ENCODE results near the gene MAN2C1. TPM values are rescaled to one million over a fixed set of nuclear protein-coding genes. Genes with fewer than 3 reads are reported as not detected.
A peak's percentile ranks its signal among the peaks of the same experiment; 100 is the strongest.

MAN2C1 gene
- total and polyA plus RNA-seq, 4 donors = 49.2 to 768 (median 227) TPM

- H3K4me3 ChIP-seq (ENCODE audit: low read length in 2 of 2) = no peak overlapping the region
- H3K9me3 ChIP-seq (ENCODE audit: control insufficient read depth, low read length) = no peaks in the 10 kb centered on the region
- peaks cover 0 to 7% of the 10 kb centered on the region in 2 donors for H3K36me3 ChIP-seq (ENCODE audit: control insufficient read depth in 1 of 2, insufficient read depth in 2 of 2, low read length in 1 of 2)
- H3K27me3 ChIP-seq (ENCODE audit: control insufficient read depth in 1 of 2, insufficient read depth in 2 of 2, low read length in 1 of 2) = no peaks in the 10 kb centered on the region
- peak in 1 of 2 donors; percentile 26 for DNase-seq
- ATAC-seq (ENCODE audit: low FRiP score) = no peak
- H3K27ac ChIP-seq (ENCODE audit: low read depth in 1 of 2, low read length in 2 of 2) = no peak overlapping the region
- no peaks in the 10 kb centered on the region for H3K4me1 ChIP-seq (ENCODE audit: control insufficient read depth in 1 of 2, insufficient read depth in 2 of 2, low read length in 2 of 2)
- WGBS, 2 donors = 93 to 95% methylated on average over 10 of the region's 10 CpGs
- intact Hi-C loops (cut with DNase I) = no loop called here
Measured at GRCh38 chr15:75358771-75359536, 9.5 kb downstream of the MAN2C1 start.

- H3K4me1 ChIP-seq (ENCODE audit: control insufficient read depth in 1 of 2, insufficient read depth in 2 of 2, low read length in 2 of 2) = no peaks in the 10 kb centered on the region
- intact Hi-C loops (cut with DNase I) = no loop called here
- WGBS, 2 donors = 94 to 96% methylated on average over 17 of the region's 17 CpGs
- no peak overlapping the region for H3K27ac ChIP-seq (ENCODE audit: low read depth in 1 of 2, low read length in 2 of 2)
- H3K36me3 ChIP-seq (ENCODE audit: control insufficient read depth in 1 of 2, insufficient read depth in 2 of 2, low read length in 1 of 2) = peaks cover 0 to 7% of the 10 kb centered on the region in 2 donors
- peak in 1 of 2 donors; percentile 37 for DNase-seq
- H3K27me3 ChIP-seq (ENCODE audit: control insufficient read depth in 1 of 2, insufficient read depth in 2 of 2, low read length in 1 of 2) = no peaks in the 10 kb centered on the region
- ATAC-seq (ENCODE audit: low FRiP score) = no peak
- no peaks in the 10 kb centered on the region for H3K9me3 ChIP-seq (ENCODE audit: control insufficient read depth, low read length)
- H3K4me3 ChIP-seq (ENCODE audit: low read length in 2 of 2) = no peak overlapping the region
Measured at GRCh38 chr15:75357976-75358673, 10.3 kb downstream of the MAN2C1 start.

- no peak for ATAC-seq (ENCODE audit: low FRiP score)
- no peak for DNase-seq
- Histone ChIP-seq H3K36me3 (ENCODE audit: control insufficient read depth in 1 of 2, insufficient read depth in 2 of 2, low read length in 1 of 2) (peaks cover 0 to 7% of the 10 kb centered on the region in 2 donors), H3K4me3 (ENCODE audit: low read length in 2 of 2) (no peak overlapping the region), H3K4me1 (ENCODE audit: control insufficient read depth in 1 of 2, insufficient read depth in 2 of 2, low read length in 2 of 2) (no peaks in the 10 kb centered on the region), H3K9me3 (ENCODE audit: control insufficient read depth, low read length) (no peaks in the 10 kb centered on the region), H3K27ac (ENCODE audit: low read depth in 1 of 2, low read length in 2 of 2) (no peak overlapping the region), H3K27me3 (ENCODE audit: control insufficient read depth in 1 of 2, insufficient read depth in 2 of 2, low read length in 1 of 2) (no peaks in the 10 kb centered on the region)
- whole genome bisulfite sequencing, 2 donors = 94 to 97% methylated on average over 20 of the region's 20 CpGs
- intact Hi-C loops (cut with DNase I) = no loop called here
Measured at GRCh38 chr15:75356517-75356916, 11.9 kb downstream of the MAN2C1 start.

GRCh38 chr15:75356006-75356405 is 12.4 kb downstream of the MAN2C1 start:
- Histone ChIP-seq H3K36me3 (ENCODE audit: control insufficient read depth in 1 of 2, insufficient read depth in 2 of 2, low read length in 1 of 2) (peaks cover 0 to 3% of the 10 kb centered on the region in 2 donors), H3K9me3 (ENCODE audit: control insufficient read depth, low read length) (no peaks in the 10 kb centered on the region), H3K4me1 (ENCODE audit: control insufficient read depth in 1 of 2, insufficient read depth in 2 of 2, low read length in 2 of 2) (no peaks in the 10 kb centered on the region), H3K27ac (ENCODE audit: low read depth in 1 of 2, low read length in 2 of 2) (no peak overlapping the region), H3K4me3 (ENCODE audit: low read length in 2 of 2) (no peak overlapping the region), H3K27me3 (ENCODE audit: control insufficient read depth in 1 of 2, insufficient read depth in 2 of 2, low read length in 1 of 2) (no peaks in the 10 kb centered on the region)
- WGBS, 2 donors = 84 to 88% methylated on average over 28 of the region's 28 CpGs
- ATAC-seq (ENCODE audit: low FRiP score) (no peak), DNase-seq (peak in 1 of 2 donors; percentile 65)
- intact Hi-C loops (cut with DNase I) = no loop called here

GRCh38 chr15:75355369-75355768 is 13.0 kb downstream of the MAN2C1 start:
- Histone ChIP-seq H3K27me3 (ENCODE audit: control insufficient read depth in 1 of 2, insufficient read depth in 2 of 2, low read length in 1 of 2) (no peaks in the 10 kb centered on the region), H3K9me3 (ENCODE audit: control insufficient read depth, low read length) (no peaks in the 10 kb centered on the region), H3K4me1 (ENCODE audit: control insufficient read depth in 1 of 2, insufficient read depth in 2 of 2, low read length in 2 of 2) (no peaks in the 10 kb centered on the region), H3K36me3 (ENCODE audit: control insufficient read depth in 1 of 2, insufficient read depth in 2 of 2, low read length in 1 of 2) (peaks cover 0 to 3% of the 10 kb centered on the region in 2 donors), H3K4me3 (ENCODE audit: low read length in 2 of 2) (no peak overlapping the region), H3K27ac (ENCODE audit: low read depth in 1 of 2, low read length in 2 of 2) (no peak overlapping the region)
- ATAC-seq (ENCODE audit: low FRiP score) (no peak), DNase-seq (peak in 1 of 2 donors; percentile 46)
- 91 to 92% methylated on average over 4 of the region's 4 CpGs for WGBS, 2 donors
- intact Hi-C loops (cut with DNase I) = no loop called here

- H3K27ac ChIP-seq (ENCODE audit: low read depth in 1 of 2, low read length in 2 of 2) = no peak overlapping the region
- H3K4me1 ChIP-seq (ENCODE audit: control insufficient read depth in 1 of 2, insufficient read depth in 2 of 2, low read length in 2 of 2) = no peaks in the 10 kb centered on the region
- no peak overlapping the region for H3K4me3 ChIP-seq (ENCODE audit: low read length in 2 of 2)
- peaks cover 0 to 3% of the 10 kb centered on the region in 2 donors for H3K36me3 ChIP-seq (ENCODE audit: control insufficient read depth in 1 of 2, insufficient read depth in 2 of 2, low read length in 1 of 2)
- intact Hi-C loops (cut with DNase I) = no loop called here
- no peak for ATAC-seq (ENCODE audit: low FRiP score)
- DNase-seq = peak in 1 of 2 donors; percentile 58
- H3K27me3 ChIP-seq (ENCODE audit: control insufficient read depth in 1 of 2, insufficient read depth in 2 of 2, low read length in 1 of 2) = no peaks in the 10 kb centered on the region
- WGBS, 2 donors = 79 to 86% methylated on average over 7 of the region's 7 CpGs
- H3K9me3 ChIP-seq (ENCODE audit: control insufficient read depth, low read length) = no peaks in the 10 kb centered on the region
Measured at GRCh38 chr15:75354454-75354853, 14.0 kb downstream of the MAN2C1 start.

- no peak overlapping the region for H3K27ac ChIP-seq (ENCODE audit: low read depth in 1 of 2, low read length in 2 of 2)
- peaks cover 0 to under 1% of the 10 kb centered on the region in 2 donors for H3K36me3 ChIP-seq (ENCODE audit: control insufficient read depth in 1 of 2, insufficient read depth in 2 of 2, low read length in 1 of 2)
- ATAC-seq (ENCODE audit: low FRiP score) (no peak), DNase-seq (peak in 1 of 2 donors; percentile 49)
- no peaks in the 10 kb centered on the region for H3K4me1 ChIP-seq (ENCODE audit: control insufficient read depth in 1 of 2, insufficient read depth in 2 of 2, low read length in 2 of 2)
- WGBS, 2 donors = 79 to 80% methylated on average over 7 of the region's 7 CpGs
- no peaks in the 10 kb centered on the region for H3K27me3 ChIP-seq (ENCODE audit: control insufficient read depth in 1 of 2, insufficient read depth in 2 of 2, low read length in 1 of 2)
- H3K4me3 ChIP-seq (ENCODE audit: low read length in 2 of 2) = no peak overlapping the region
- H3K9me3 ChIP-seq (ENCODE audit: control insufficient read depth, low read length) = no peaks in the 10 kb centered on the region
- intact Hi-C loops (cut with DNase I) = no loop called here
Measured at GRCh38 chr15:75353604-75354003, 14.8 kb downstream of the MAN2C1 start.

- Histone ChIP-seq H3K27me3 (ENCODE audit: control insufficient read depth in 1 of 2, insufficient read depth in 2 of 2, low read length in 1 of 2) (no peaks in the 10 kb centered on the region), H3K4me1 (ENCODE audit: control insufficient read depth in 1 of 2, insufficient read depth in 2 of 2, low read length in 2 of 2) (no peaks in the 10 kb centered on the region), H3K4me3 (ENCODE audit: low read length in 2 of 2) (no peak overlapping the region), H3K36me3 (ENCODE audit: control insufficient read depth in 1 of 2, insufficient read depth in 2 of 2, low read length in 1 of 2) (no peaks in the 10 kb centered on the region), H3K27ac (ENCODE audit: low read depth in 1 of 2, low read length in 2 of 2) (no peak overlapping the region), H3K9me3 (ENCODE audit: control insufficient read depth, low read length) (no peaks in the 10 kb centered on the region)
- no peak for ATAC-seq (ENCODE audit: low FRiP score)
- intact Hi-C loops (cut with DNase I) = no loop called here
- peak in 1 of 2 donors; percentile 72 for DNase-seq
- 87% methylated on average over 16 of the region's 16 CpGs for WGBS, 2 donors
Measured at GRCh38 chr15:75352186-75353080, 16.0 kb downstream of the MAN2C1 start.
